H1 (cell line): Measurements from ENCODE around the gene MLC1. TPM values are rescaled to one million over a fixed set of nuclear protein-coding genes. Genes with fewer than 3 reads are reported as not detected.

ENCODE experiments used
- CTCF ChIA-PET: fragments of 300-600 bp; sonication (Branson Sonifier 250); formaldehyde crosslinking; loops from one replicate; lab custom pipeline; 2021; ENCODE audit not compliant: partially characterized antibody; lab: Charles Lee
- POLR2A ChIA-PET: fragments of 300-600 bp; sonication (Branson Sonifier 250); formaldehyde crosslinking; loops from one replicate; lab custom pipeline; 2021; ENCODE audit warnings: inconsistent platforms; ENCODE audit not compliant: partially characterized antibody; lab: Charles Lee
- DNase-seq, 2 experiments: peaks; one replicate each; pipeline versions ENCODE4 v3.0.0 to v3.0.0-alpha.2; 2010 to 2022; ENCODE audit warnings: low spot score in 2 of 2, low read depth in 1 of 2, mixed read lengths in 1 of 2
- FAIRE-seq: peaks from 2 replicates; lab custom pipeline; 2011; peaks lifted over from hg19 to GRCh38; lab: Jason Lieb, UNC
- H2AFZ ChIP-seq: 2 replicates; pipeline ENCODE4 v1.8.1; 2012; ENCODE audit warnings: low read length, inconsistent platforms
- H2AK5ac ChIP-seq: 2 replicates; pipeline ENCODE4 v1.6.1; 2013; ENCODE audit warnings: low read depth, low read length
- H2BK120ac ChIP-seq: replicated peaks from 2 replicates; pipeline ENCODE3; 2013; ENCODE audit warnings: low read depth, low read length, inconsistent platforms
- H2BK12ac ChIP-seq: 2 replicates; pipeline ENCODE4 v1.6.1; 2013; ENCODE audit warnings: low read depth, low read length
- H2BK15ac ChIP-seq: 2 replicates; pipeline ENCODE4 v1.6.1; 2013; ENCODE audit warnings: low read length
- H2BK20ac ChIP-seq: 2 replicates; pipeline ENCODE4 v1.6.1; 2013; ENCODE audit warnings: low read length
- H2BK5ac ChIP-seq: 2 replicates; pipeline ENCODE4 v1.6.1; 2013; ENCODE audit warnings: low read depth, low read length
- H3K14ac ChIP-seq: 2 replicates; pipeline ENCODE4 v1.6.1; 2013; ENCODE audit warnings: inconsistent platforms; ENCODE audit not compliant: insufficient read length
- H3K18ac ChIP-seq: 2 replicates; pipeline ENCODE4 v1.6.1; 2013; ENCODE audit warnings: low read length; ENCODE audit errors: extremely low read depth
- H3K23ac ChIP-seq: 2 replicates; pipeline ENCODE4 v1.6.1; 2013; ENCODE audit warnings: inconsistent platforms; ENCODE audit not compliant: insufficient read length
- H3K23me2 ChIP-seq: 2 replicates; pipeline ENCODE4 v1.6.1; 2013; ENCODE audit warnings: low read depth, low read length
- H3K27ac ChIP-seq: 2 replicates; pipeline ENCODE4 v1.6.1; 2011; ENCODE audit warnings: low read depth, low read length, inconsistent platforms
- H3K27me3 ChIP-seq, 4 experiments: replicated peaks in 1 of 4; 1 replicate in 1 of 4; 2 replicates in 3 of 4; pipeline versions ENCODE4 v1.6.1 to v1.8.1; 2011 to 2013; ENCODE audit warnings: low read length in 3 of 4, mild to moderate bottlenecking in 3 of 4, inconsistent platforms in 2 of 4, mixed read lengths in 2 of 4, moderate library complexity in 1 of 4; ENCODE audit not compliant: control insufficient read depth in 3 of 4, insufficient read depth in 3 of 4; ENCODE audit errors: extremely low read depth in 1 of 4
- H3K36me3 ChIP-seq, 4 experiments: 2 replicates each; pipeline versions ENCODE4 v1.6.1 to v1.8.1; 2011 to 2013; ENCODE audit warnings: mild to moderate bottlenecking in 4 of 4, low read length in 3 of 4, moderate library complexity in 2 of 4, control low read depth in 1 of 4, inconsistent platforms in 1 of 4; ENCODE audit not compliant: insufficient read depth in 4 of 4, control insufficient read depth in 2 of 4
- H3K4ac ChIP-seq: replicated peaks from 2 replicates; pipeline ENCODE3; 2013; ENCODE audit warnings: low read length, low read depth, mixed read lengths, inconsistent platforms; ENCODE audit not compliant: insufficient read length
- H3K4me1 ChIP-seq, 4 experiments: replicated peaks in 1 of 4; 1 replicate in 1 of 4; 2 replicates in 3 of 4; pipeline versions ENCODE4 v1.6.1 to v1.8.1; 2011 to 2013; ENCODE audit warnings: low read length in 3 of 4, inconsistent platforms in 2 of 4, mixed read lengths in 1 of 4; ENCODE audit not compliant: insufficient read depth in 4 of 4, control insufficient read depth in 3 of 4
- H3K4me2 ChIP-seq, 2 experiments: 2 replicates each; pipeline versions ENCODE4 v1.6.1 to v1.8.1; 2011 to 2013; ENCODE audit warnings: low read depth in 2 of 2, low read length in 2 of 2, control low read depth in 1 of 2, inconsistent platforms in 1 of 2, mild to moderate bottlenecking in 1 of 2; ENCODE audit not compliant: insufficient read depth in 1 of 2
- H3K4me3 ChIP-seq, 4 experiments: fragments of 200-600, 300-600 bp in 1 of 4; sonication (generic), shearing (Covaris generic), sonication (Bioruptor Twin) in 1 of 4; 2 replicates each; pipeline versions ENCODE4 v1.5.1 to v1.8.1; 2011 to 2016; ENCODE audit warnings: low read length in 4 of 4, low read depth in 3 of 4, control low read depth in 2 of 4, inconsistent platforms in 2 of 4, mild to moderate bottlenecking in 2 of 4, mixed read lengths in 1 of 4, moderate library complexity in 1 of 4; ENCODE audit not compliant: insufficient read depth in 2 of 4; ENCODE audit errors: extremely low read depth in 1 of 4
- H3K56ac ChIP-seq: replicated peaks from 2 replicates; pipeline ENCODE3; 2013; ENCODE audit warnings: low read depth, mild to moderate bottlenecking, mixed read lengths, low read length, inconsistent platforms; ENCODE audit not compliant: insufficient read length
- H3K79me1 ChIP-seq: 2 replicates; pipeline ENCODE4 v1.6.1; 2013; ENCODE audit warnings: low read depth, low read length, control low read depth
- H3K79me2 ChIP-seq, 2 experiments: 2 replicates each; pipeline versions ENCODE4 v1.6.1 to v1.8.1; 2012 to 2013; ENCODE audit warnings: low read length in 2 of 2, mild to moderate bottlenecking in 2 of 2, inconsistent platforms in 1 of 2; ENCODE audit not compliant: insufficient read depth in 2 of 2, control insufficient read depth in 1 of 2
- H3K9ac ChIP-seq, 4 experiments: replicated peaks in 1 of 4; 1 replicate in 1 of 4; 2 replicates in 3 of 4; pipeline versions ENCODE4 v1.6.1 to v1.8.1; 2011 to 2013; ENCODE audit warnings: low read depth in 3 of 4, low read length in 3 of 4, control low read depth in 2 of 4, mild to moderate bottlenecking in 2 of 4, moderate library complexity in 2 of 4, inconsistent platforms in 1 of 4; ENCODE audit errors: extremely low read depth in 1 of 4
- H3K9me3 ChIP-seq, 2 experiments: 2 replicates each; pipeline versions ENCODE4 v1.6.1 to v1.8.1; 2012 to 2013; ENCODE audit warnings: mild to moderate bottlenecking in 2 of 2, moderate library complexity in 2 of 2, control low read depth in 1 of 2, inconsistent platforms in 1 of 2, low read depth in 1 of 2, low read length in 1 of 2, mixed read lengths in 1 of 2; ENCODE audit not compliant: insufficient read depth in 2 of 2
- H4K20me1 ChIP-seq, 2 experiments: replicated peaks in 1 of 2; 2 replicates each; pipeline versions ENCODE3 to v1.8.1; 2011 to 2013; ENCODE audit warnings: inconsistent platforms in 2 of 2, low read length in 2 of 2, mild to moderate bottlenecking in 1 of 2; ENCODE audit not compliant: insufficient read depth in 2 of 2, control insufficient read depth in 1 of 2
- H4K5ac ChIP-seq: 2 replicates; pipeline ENCODE4 v1.6.1; 2013; ENCODE audit warnings: low read length, low read depth, mixed read lengths, inconsistent platforms; ENCODE audit not compliant: insufficient read length
- H4K8ac ChIP-seq: 2 replicates; pipeline ENCODE4 v1.8.0; 2013; ENCODE audit warnings: mild to moderate bottlenecking, moderate library complexity, low read length, inconsistent platforms; ENCODE audit not compliant: insufficient read depth; ENCODE audit errors: extremely low read depth
- H4K91ac ChIP-seq: replicated peaks from 2 replicates; pipeline ENCODE3; 2013; ENCODE audit warnings: low read length, mixed read lengths, inconsistent platforms; ENCODE audit not compliant: insufficient read length
- ATF3 ChIP-seq: IDR thresholded peaks from 2 replicates; pipeline ENCODE4 v1.6.1; 2011; ENCODE audit warnings: low read depth, mild to moderate bottlenecking, low read length; ENCODE audit not compliant: insufficient read depth
- CHD2 ChIP-seq: IDR thresholded peaks from 2 replicates; pipeline ENCODE4 v1.6.1; 2012; ENCODE audit warnings: low read length, improper control_type of control experiment
- GABPA ChIP-seq: IDR thresholded peaks from 2 replicates; pipeline ENCODE4 v1.6.1; 2011; ENCODE audit warnings: mild to moderate bottlenecking, low read length, moderate library complexity, borderline replicate concordance; ENCODE audit not compliant: insufficient read depth
- NRF1 ChIP-seq: IDR thresholded peaks from 2 replicates; pipeline ENCODE4 v1.6.1; 2011; ENCODE audit warnings: mild to moderate bottlenecking, low read depth, low read length, improper control_type of control experiment
- RBBP5 ChIP-seq: IDR thresholded peaks from 2 replicates; pipeline ENCODE4 v1.7.1; 2012; ENCODE audit warnings: low read depth, mild to moderate bottlenecking, inconsistent platforms, low read length, moderate library complexity, borderline replicate concordance
- RXRA ChIP-seq: IDR thresholded peaks from 2 replicates; pipeline ENCODE4 v1.6.1; 2011; ENCODE audit warnings: low read depth, mild to moderate bottlenecking, low read length, moderate library complexity; ENCODE audit not compliant: insufficient read depth
- SIX5 ChIP-seq: IDR thresholded peaks from 2 replicates; pipeline ENCODE4 v1.6.1; 2011; ENCODE audit warnings: mild to moderate bottlenecking, low read depth, low read length
- SP2 ChIP-seq: IDR thresholded peaks from 2 replicates; pipeline ENCODE4 v1.6.1; 2012; ENCODE audit warnings: mild to moderate bottlenecking, low read length, inconsistent platforms
- TAF1 ChIP-seq: IDR thresholded peaks from 2 replicates; pipeline ENCODE4 v1.6.1; 2011; ENCODE audit warnings: mild to moderate bottlenecking, low read depth, low read length
- USF2 ChIP-seq: IDR thresholded peaks from 2 replicates; pipeline ENCODE4 v1.6.1; 2011; ENCODE audit warnings: low read length, improper control_type of control experiment
- WGBS, 2 experiments: shearing (Covaris generic) in 1 of 2; methylation state at CpG; one replicate each; pipeline versions ENCODE4 v1.1.6 to v1.1.7; 2013 to 2015; ENCODE audit warnings: low lambda C conversion rate in 2 of 2, mixed read lengths in 2 of 2, inconsistent platforms in 1 of 2, low coverage in 1 of 2, missing lambda C conversion rate in 1 of 2; ENCODE audit not compliant: insufficient replicate concordance in 2 of 2, insufficient coverage in 1 of 2, insufficient read length in 1 of 2; ENCODE audit errors: extremely low coverage in 1 of 2, missing lambda C conversion rate in 1 of 2; 5-methylcytosine and 5-hydroxymethylcytosine counted together
- polyA plus RNA-seq, 7 experiments: library from polyadenylated mRNA; depleted of rRNA in 3 of 7; stranded (reverse) in 5 of 7; unstranded in 2 of 7; fragments of >200 nt in 5 of 7; fragments of 200-250 nt in 2 of 7; gene quantifications; 1 replicate in 5 of 7; 2 replicates in 1 of 7; 4 replicates in 1 of 7; pipeline versions ENCODE4 v1.2.1 to v1.2.3, GENCODE V29; 2011 to 2013; ENCODE audit warnings: missing spikeins in 2 of 7, mixed read lengths in 2 of 7
- total RNA-seq: library from RNA; stranded (reverse); fragmentation: NEBNext Ultra II Directional; extraction: Animal tissue kit (Norgen Biotek cat#: 25700); gene quantifications from 2 replicates; pipeline ENCODE4 v1.2.1, GENCODE V29; 2021

Gene MLC1
- total and polyA plus RNA-seq, 2 of the 8 experiments (the other 6 are each of a cell fraction or from before 2014, with no cell fraction given) = 0.20 TPM; not detected in 1

- Histone ChIP-seq H3K14ac (no peak overlapping the region), H3K18ac (peak overlapping the region; percentile 71; the same call in 1 of the 2 replicates), H2BK12ac (no peak overlapping the region), H3K9me3 (no peaks in the 10 kb centered on the region), H4K5ac (no peak overlapping the region), H2AK5ac (no peak overlapping the region), H3K27ac (no peak overlapping the region), H2BK120ac (no peak overlapping the region), H4K20me1 (peaks cover 0 to 2% of the 10 kb centered on the region in 2 experiments), H3K79me1 (no peaks in the 10 kb centered on the region; the same call in 1 of the 2 replicates), H3K27me3 (peaks cover 19 to 56% (median 42%) of the 10 kb centered on the region in 4 experiments), H3K23me2 (peaks cover 9% of the 10 kb centered on the region; the same call in 1 of the 2 replicates), H3K23ac (no peak overlapping the region), H2BK15ac (no peak overlapping the region), H3K4ac (peak overlapping the region; percentile 44), H3K79me2 (no peaks in the 10 kb centered on the region), H4K91ac (no peak overlapping the region), H2AFZ (no peak overlapping the region; the same call in 1 of the 2 replicates), H3K4me2 (peak overlapping the region; percentile 26 to 75), H3K36me3 (no peaks in the 10 kb centered on the region), H3K4me1 (peaks cover 0 to 25% (median 16%) of the 10 kb centered on the region in 4 experiments; a peak in 6 of 7 replicates), H3K4me3 (peak overlapping the region in 2 of 4 experiments; percentile 19 to 51; a peak in 4 of 8 replicates), H3K9ac (no peak overlapping the region), H3K56ac (no peak overlapping the region), H4K8ac (0 out of 2 replicates have a peak overlapping the region, but pooled peaks have one; percentile 28), H2BK5ac (no peak overlapping the region), H2BK20ac (no peak overlapping the region)
- no peak for FAIRE-seq
- ChIA-PET CTCF (interaction anchor here (1.6 to 2.3 kb wide), 2 partner anchors 21 to 28 kb away, joined by 5 to 11 read pairs; no protein-coding TSS in a partner anchor), POLR2A (no interaction called here)
- WGBS, 2 experiments = 17% methylated on average over 10 of the region's 61 CpGs; no CpG with 5 or more reads in 1 of the 2 experiments
- peak in 1 of 2 experiments; percentile 54 for DNase-seq
- no peak for TF ChIP-seq TAF1
- TF ChIP-seq RBBP5 = no peak
- no peak for TF ChIP-seq USF2
- TF ChIP-seq SP2 = no peak
- no peak for TF ChIP-seq RXRA
- no peak for TF ChIP-seq SIX5
- no peak for TF ChIP-seq GABPA
- TF ChIP-seq NRF1 = no peak
- no peak for TF ChIP-seq CHD2
- TF ChIP-seq ATF3 = no peak
These were observed 74.4 kb downstream of the MLC1 start for GRCh38 chr22:50010676-50011446.
